Activated CD4-positive, alpha-beta T cell treated with anti-CD3 and anti-CD28 coated beads for 4 hours (primary cell): ENCODE measurements around the gene SMC6.

Experiments used
- DNase-seq, 2 donors: peaks; one replicate each; pipeline ENCODE4 v3.0.0-alpha.2; 2020

SMC6 gene

DNA sequence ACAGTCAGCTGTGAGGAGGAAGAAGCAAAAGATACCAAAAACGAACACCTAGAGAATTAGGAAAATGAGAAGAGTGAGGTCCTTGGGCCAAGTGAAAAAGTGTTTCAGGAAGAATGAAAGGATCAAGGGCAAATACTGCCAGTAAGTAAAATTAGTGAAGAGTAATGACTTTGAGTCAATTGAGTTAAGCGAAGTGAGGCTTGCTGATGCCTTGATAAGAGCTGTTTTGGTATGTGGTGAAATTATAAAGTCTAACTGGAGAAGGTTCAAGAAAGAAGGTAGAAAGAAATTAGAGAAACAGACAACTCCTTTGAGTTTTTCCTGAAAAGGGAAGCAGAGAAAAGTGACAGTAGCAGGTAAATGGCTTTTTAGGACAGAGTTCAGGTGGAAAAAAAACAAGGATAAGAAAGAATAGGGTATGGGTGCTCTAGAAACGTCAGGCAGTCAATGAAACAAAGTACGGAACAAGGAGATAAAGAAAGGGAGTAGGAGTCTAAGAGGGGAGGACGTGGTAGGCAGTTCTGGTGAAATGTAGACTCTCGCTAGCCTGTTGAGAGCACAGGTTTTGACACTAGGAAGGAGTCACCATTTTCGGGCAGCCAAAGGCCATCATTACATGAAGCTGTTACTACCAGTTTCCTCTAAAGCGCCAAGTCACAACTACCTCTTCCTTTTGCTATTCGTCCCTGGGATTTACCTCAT, 42.9 kb downstream of the SMC6 start:
- no peak for DNase-seq

DNA sequence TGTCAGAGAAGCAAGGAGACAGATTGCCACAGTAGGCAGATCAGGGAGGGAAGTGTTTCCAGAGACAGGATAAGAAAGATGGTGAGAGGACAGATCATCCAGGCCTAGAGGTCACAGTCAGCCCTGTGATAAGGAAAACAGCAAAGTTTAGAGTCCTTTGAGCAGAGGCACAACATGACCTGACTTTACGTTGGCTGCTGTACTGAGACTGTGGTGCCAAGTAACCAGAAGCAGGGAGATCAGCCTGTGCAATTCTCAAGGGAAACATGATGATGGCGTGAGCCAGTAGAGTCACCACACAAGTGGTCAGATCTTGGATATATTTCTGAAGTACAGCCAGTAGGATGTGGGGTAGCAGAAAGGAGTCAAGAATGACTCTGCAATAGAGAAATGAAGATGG, 43.7 kb downstream of the SMC6 start:
- no peak for DNase-seq

DNA sequence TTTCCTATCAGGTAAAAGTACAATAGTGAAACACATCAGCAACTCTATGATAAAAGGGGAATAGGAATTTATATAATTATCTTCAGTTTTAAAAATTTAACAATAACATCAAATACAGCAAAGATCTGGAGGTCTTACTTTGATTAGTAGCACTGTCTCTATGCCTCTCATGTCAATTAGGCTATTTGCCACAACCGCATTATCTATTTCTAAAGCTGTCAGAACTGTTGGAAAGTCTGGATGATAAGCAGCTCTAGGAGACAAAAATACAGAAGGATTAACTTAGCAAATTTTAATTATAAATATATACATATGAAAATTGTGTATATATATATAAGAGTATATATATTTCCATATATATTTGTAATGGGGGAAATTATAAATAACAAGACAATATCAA, 45.1 kb downstream of the SMC6 start:
- DNase-seq, result no peak

DNA sequence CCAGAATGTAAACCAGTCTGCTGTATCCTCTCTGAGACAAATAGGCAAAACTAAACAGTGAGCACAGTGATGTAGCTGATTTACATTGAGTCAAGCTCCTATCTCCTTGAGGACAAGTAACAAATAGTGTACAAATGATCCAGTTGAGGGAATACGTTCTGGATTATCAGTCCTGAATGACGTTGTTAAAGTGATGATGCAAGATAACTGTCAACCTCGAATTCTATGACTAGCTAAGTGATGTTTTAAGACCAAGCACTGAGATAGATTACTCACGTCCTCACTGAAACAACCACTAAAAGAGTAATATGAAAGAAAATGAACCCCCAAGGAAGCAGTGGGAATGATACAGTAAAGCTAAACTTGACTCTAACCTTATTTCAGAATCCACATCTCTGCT, 46.8 kb downstream of the SMC6 start:
- no peak for DNase-seq

DNA sequence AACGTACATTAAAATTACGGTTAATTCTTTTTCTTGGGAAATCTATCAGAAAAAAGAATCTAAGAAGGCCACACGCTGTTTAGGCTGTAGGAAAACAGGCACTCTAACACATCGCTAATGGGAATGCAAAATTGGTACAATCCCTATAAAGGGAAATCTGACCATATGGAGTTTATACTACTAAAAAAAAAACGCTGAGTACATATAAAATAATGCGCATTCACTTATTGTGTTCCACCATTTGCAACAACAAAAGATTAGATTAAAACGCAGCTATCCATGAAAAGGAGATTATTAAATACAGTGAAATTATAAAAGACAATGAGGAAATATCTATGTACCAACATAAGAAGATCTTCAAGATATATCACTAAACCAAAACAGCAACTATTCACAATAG, 62.8 kb downstream of the SMC6 start:
- DNase-seq, result no peak

DNA sequence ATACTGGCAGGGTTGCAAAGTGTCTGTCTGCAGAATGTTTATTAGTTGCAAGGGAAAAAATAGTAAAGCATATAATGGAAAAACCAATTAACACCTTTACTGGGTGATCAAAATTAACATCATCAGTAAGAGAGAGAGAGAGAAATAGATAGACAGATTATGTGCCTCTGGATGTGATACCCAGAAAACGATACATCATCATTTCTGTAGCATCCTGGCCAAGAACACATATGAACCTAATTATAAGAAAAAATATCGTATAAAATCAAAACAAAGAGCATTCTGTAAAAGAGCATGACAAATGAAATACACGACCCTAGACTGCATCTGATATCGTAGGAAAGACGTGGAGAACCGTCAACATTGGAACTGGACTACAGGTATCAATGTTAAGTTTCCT, 64.6 kb downstream of the SMC6 start:
- DNase-seq, result no peak

DNA sequence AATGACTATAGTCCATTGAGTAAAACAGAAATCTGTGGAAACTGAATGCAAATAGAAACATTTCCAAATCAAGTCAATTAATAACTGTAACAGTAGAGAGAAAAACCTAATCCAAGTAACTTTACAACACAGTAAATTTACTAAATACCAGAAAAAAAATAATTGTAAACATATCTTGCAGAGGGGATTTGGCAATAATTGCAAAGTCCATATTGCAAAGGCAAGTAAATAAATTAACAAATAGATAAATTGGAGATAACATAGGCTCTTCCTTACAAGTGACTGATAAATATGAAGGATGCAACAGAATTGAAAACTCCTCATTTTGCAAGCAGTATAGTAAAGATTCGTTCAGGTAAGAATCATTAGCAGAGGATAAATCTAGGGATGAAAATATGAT, 65.0 kb downstream of the SMC6 start:
- no peak for DNase-seq

DNA sequence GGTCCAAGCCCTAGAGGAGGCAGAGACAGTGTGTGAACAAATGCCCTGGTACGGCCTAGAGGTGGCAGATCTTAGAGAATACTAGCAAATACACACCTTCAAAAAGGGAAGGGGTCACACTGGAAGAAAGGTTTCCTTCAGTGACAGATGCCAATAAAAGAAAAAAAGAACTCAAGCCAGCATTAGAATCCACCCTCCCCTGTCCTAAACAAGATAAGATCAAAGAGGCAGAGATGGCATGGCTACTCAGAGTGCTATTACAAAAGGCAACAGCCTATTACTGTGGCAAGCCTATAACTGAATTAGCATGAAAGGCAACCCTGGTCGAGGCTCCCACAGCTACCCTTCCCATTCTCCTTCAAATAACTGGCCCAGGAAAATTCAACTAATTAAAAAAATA, 69.6 kb downstream of the SMC6 start:
- DNase-seq, result no peak

DNA sequence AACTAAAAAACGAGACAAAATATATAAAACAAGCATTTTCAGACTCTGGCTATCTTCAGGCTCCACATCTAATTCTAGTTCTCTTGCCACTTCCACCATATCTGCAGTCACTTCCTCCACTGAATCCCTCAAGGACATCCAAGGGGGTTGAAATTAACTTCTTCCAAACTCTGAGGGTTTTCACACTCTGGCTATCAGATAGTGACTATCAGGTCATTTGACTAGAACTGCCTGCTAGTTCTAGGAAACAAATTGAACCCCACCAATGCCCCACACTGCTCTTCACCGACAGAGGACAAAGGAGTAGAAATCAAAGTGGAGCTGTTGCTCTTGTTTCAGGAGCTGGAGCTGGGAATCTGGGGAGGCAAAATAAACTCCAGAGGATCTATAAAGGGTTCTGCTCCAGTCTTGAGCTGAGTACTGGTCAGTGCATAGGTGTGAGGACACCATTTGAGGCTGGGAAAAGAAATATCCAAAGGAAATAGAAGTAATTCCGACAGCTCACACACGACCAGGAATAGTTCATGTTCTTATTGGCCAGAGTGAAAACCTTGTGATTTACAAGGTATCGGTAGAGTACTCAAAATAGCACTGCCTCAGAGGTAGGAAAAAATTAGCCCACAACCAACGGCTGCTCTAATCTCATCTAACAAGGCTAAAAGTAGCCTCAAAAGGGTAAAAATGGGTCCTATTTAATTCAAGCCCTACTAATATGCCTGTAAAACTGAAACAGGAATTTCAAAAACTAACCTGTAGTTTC, 71.3 kb downstream of the SMC6 start:
- no peak for DNase-seq

DNA sequence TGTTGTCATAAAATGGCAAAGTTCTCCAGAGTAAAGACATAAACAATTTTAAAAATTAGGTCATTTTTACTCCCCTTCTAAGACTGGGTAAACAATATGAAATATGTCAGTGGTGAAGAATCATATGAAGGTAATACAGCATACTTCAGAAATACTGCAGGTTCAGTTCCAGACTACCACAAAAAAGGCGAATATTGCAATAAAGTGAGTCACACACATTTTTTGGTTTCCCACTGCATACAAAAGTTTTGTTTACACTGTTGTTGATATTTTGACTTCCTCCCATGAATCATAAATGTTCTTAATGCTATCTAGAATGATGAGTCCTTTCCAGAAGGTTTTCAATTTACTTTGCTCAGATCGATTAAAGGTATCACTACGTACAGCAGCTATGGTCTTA, 73.5 kb downstream of the SMC6 start:
- DNase-seq, result no peak

DNA sequence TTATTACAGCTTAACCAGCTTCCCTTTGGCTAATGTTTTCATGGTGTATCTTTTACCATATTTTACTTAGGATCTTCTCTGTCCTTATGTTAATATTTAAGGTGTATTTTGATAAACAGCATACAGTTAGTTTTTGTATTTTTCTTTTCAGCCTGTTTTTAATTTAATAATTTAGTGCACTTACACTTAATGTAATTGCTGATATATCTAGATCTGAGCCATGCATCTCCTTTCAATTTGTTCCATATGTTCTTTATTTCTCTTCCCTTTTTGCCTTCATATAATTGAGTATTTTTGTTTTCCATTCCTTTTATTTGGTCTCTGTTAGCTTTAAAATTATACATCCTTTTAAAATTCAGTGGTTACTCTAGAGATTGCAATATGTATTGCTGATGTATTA, 78.8 kb downstream of the SMC6 start:
- DNase-seq, result no peak

DNA sequence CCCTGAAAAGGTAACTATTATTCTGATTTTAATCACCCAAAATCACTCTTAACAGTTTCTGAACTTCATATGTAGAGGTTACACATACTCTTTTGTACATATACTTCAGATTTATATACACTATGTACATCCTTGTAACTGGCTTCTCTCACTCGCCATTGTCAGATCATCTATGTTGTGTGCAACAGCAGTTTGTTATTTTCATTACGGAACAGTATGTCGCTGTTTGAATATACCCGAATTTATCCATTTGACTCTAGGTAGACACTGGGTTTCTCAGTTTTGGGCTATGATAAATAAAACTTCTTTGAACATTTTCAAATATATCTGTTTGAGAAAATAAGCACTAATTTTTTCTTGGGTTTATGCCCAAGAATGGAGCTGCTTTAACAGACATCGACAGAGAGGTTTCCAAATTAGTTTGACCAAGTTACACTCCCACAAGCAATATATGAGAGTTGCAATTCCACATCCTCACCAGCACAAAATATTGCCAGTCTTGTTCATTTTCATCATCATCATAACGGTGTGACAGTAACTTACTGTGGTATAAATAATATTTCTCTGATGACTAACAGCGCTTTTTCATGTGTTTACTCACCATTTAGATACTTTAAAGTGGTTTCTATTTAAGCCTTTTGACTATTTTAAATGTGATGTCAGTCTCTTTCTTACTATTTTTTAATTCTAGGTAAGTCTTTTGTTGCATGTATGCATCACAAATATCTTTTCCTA, 80.9 kb downstream of the SMC6 start:
- no peak for DNase-seq

DNA sequence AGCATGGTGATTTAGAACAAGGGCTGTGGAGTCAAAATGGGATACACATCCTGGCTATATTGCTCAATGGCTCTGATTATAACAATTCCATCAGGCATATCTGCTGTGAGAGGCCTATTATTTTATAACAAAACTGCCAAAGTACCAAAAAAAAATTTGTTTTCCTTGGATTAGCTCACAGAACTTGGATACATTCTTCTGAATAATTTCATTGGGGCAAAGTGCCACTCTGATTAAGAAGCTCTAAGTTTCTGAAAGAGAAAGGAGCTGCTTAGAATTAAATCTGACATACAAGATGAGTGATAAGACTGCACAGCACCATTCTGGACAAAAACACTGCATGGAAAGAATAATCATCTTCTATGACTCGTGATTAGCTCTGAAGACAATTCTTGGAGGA, 85.7 kb downstream of the SMC6 start:
- DNase-seq, result no peak

DNA sequence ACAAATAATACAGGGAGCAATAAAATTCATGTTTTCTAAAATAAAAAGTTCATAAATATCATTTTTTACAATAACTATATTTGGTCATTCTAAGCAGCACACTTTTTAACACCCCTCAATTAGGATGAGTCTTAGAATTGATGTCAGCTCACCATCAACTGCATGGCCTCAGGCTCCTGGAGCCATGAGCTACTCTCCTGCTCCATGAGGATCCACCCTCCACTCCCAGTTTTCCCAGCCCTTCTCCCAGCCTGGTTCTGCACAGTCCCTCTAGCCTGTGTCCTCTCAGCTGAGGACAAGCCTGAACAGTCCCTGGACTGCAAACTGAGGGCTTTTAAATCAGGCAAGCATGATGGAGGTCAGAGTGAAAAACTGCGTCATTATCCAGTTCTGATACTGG, 89.1 kb downstream of the SMC6 start:
- no peak for DNase-seq

DNA sequence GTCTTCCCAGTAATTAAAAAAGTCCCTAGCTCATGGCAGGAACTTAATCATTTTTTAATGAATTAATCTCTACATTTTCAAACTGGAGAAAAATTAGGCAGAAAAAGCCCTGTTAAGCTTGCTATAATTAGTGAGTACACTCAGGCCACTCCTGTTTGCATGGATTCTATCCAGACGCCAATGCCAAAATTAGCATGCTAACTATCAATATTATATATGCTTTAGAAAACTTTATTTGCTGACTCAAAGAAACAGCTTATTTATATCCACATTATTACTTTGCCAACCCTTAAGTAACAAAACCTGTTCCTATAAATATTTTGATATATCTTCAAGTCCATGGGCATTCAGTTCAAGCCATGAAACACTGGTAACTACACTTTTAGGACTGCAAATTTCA, 90.9 kb downstream of the SMC6 start:
- no peak for DNase-seq

DNA sequence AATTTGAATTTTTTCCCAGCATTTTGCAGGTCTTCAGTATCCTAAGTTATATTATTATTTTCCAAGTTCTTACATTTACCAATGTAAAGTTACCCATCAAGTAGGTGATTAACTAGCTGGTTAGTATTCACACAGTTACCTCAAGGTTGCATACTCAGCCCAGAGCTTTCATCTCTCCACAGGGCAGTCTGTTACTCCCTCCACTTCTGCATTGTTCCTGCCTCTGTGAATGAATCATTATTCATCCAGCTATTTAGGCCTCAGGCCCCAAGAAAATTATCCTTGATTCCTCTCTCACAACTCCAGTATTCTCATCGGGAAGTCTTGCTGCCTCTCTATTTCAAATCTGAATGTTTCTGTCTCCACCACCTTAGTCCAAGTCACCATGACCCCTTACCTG, 92.2 kb downstream of the SMC6 start:
- no peak for DNase-seq

DNA sequence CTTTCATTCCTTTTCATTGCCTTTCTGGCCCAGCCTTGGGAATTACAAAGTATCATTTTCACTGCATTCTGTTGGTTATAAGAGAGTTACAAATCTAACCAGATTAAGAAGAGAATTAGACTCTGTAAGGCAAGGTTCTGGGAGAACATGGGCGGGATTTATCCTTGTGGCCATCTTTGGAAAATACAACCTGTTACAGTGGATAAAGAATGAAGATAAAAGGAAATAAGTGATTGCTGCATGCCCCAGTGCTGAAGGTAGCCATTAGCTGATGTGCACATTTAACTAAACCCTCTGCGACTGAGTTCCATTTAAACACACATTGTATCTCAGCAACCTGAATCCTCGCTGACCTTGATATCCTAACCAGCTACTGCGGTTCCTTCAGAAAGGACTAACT, 93.4 kb downstream of the SMC6 start:
- no peak for DNase-seq

DNA sequence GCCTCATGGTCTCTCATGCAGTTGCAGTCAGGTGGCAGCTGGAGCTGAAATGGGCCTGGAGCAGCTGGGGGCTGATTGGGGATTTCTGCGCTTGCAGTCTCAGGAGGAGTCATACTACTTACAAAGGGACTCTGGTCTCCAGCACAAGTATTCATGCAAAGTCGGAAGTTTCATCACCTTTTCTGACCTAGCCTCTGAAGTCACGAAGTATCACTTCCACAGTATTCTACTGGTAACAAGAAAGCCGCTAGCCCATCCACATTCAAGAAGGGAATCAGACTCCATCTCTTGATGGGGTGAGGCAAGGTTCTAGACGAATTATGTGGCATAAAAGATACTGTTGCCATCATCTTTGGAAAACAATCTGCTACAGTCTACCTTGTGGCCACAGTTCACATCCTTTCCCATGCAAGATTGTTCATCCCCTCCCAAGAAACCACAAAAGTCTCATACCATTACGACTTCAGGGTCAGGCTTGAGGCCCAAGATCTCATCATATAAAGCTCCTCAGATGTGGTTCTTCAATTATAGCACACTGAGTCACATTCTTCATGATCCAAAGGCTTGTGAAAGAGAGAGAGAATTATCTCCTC, 95.3 kb downstream of the SMC6 start:
- DNase-seq, result no peak

DNA sequence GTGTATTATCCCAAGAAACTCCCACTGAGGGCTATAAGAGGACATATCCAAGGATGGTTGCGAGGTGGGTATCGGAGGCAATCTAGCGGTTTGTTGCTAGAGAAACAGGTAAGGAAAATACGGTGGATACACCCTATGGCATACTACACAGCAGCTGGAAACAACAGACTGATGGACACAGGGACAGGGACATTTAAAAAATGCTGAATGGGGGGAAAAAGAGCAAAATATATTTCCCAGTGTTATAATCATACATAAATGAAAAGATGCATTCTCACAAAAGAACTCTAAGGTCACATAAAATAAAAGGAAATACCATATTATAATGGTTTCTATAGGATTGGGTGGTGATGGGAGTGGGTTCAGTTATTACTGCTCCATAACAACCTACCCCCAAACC, 95.9 kb downstream of the SMC6 start:
- no peak for DNase-seq

DNA sequence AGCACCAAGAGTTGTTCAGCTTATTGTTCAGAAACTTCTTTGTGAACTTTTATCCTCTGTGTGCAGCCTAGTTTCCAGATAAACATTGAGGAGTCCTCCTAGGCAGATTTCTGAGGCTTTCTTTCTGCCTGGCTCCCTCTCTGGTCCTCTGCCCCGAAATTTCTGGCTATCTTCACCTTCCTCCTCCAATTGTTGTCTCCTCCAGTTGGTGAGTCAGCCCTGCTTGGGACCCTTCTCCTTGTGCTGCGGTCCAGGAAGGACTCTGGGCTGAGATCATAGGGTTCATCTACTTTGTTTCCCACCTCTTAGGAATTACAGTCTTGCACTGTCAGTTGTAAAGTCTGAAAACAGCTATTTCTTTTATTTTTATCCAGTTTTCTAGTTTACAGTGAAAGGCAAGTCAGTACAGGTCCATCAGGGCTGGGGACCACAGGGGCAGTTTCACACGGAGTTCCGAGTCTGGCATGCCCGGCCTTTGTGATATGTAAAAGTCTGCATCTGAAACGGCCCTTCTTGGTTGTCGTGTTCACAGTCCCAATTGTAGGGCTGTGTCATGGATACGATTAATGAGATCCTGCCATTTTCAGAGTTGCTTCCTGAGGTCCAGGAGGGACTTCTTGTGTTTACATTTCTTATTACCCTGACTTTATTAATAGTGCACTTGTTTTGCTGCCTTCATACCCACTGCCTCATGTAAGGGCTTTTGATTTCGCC, 100.8 kb downstream of the SMC6 start:
- no peak for DNase-seq

DNA sequence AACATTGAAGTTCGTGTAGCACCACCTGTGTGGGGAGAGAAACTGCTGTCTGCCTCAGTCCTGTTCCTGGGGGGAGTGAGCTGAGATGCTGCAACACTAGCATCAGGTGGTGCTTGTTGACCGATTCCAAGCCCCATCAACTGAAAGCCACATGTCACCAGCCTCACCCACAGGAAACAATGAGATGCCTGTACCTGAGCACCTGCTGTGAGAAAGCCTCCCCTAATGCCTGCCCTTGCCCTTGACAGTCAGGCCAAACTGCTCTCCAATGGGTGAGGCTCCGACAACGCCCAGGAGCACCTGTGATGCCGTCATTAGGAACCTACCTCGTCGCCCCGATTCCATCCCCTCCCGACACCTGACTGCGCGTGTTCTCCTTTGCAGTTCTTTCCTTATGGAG, 104.6 kb downstream of the SMC6 start:
- no peak for DNase-seq

DNA sequence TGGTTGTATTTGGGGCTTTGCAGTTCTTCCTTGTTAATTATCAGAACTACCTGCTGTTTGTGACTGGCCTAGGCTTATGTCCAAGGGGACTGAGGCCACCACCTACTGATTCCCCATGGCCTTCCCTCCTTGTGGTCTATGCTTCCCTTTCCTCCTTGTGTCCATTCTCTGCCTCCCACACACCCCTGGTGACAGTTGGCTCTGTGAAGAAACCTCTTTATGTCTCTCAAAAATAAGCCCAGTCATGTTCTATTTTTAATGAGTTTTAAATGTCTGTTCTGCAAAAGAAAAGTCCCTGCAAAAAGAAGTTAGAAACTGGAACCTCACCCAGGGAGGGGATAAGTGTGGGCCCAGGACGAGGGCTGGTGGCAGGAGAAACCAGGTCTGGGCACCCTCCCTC, 105.0 kb downstream of the SMC6 start:
- DNase-seq, result no peak
